ENCODE measurements around the gene DNAAF9. TPM values are rescaled to one million over a fixed set of nuclear protein-coding genes. Genes with fewer than 3 reads are reported as not detected.
"Not testable (repeated sequence)": the region's sequence is repeated elsewhere in the genome, so short reads cannot be mapped to it uniquely, and the experiment has no call there.

DNAAF9 gene
- total RNA-seq, 4 donors from 2014 or later = 2.2 to 6.0 (median 5.0) TPM

DNA sequence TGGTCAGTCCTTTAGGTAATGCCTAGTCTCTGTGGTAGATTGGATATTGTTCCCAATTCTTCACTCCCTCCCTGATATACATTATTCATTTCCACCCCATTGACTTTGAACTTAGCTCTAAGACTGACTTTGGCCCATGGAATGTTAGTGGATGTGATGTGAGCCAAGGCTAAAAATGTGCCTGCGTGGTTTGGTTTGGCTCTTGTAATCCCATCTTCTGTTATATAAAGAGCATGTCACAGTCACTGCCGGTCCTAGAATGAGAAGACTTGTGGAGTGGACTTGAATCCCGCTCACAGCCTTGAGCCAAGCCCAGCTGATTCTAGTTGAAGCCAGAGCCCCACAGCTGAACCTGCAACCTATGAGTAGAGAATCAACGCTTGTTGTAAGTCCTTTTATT, 23.6 kb upstream of the DNAAF9 start:
- Histone ChIP-seq H3K4me1 (no peaks in the 10 kb centered on the region), H3K4me3 (no peak overlapping the region), H3K36me3 (no peaks in the 10 kb centered on the region), H3K27me3 (peaks cover 94% of the 10 kb centered on the region), H3K9me3 (no peaks in the 10 kb centered on the region), H3K27ac (no peak overlapping the region)
- DNase-seq = no peak
- TF ChIP-seq EP300 (IDR thresholded peaks at IDR 0.05; ENCODE audit: low read depth) = no peak
- no peak for TF ChIP-seq POLR2AphosphoS5 (IDR thresholded peaks at IDR 0.05)
- TF ChIP-seq, protein P1, sequence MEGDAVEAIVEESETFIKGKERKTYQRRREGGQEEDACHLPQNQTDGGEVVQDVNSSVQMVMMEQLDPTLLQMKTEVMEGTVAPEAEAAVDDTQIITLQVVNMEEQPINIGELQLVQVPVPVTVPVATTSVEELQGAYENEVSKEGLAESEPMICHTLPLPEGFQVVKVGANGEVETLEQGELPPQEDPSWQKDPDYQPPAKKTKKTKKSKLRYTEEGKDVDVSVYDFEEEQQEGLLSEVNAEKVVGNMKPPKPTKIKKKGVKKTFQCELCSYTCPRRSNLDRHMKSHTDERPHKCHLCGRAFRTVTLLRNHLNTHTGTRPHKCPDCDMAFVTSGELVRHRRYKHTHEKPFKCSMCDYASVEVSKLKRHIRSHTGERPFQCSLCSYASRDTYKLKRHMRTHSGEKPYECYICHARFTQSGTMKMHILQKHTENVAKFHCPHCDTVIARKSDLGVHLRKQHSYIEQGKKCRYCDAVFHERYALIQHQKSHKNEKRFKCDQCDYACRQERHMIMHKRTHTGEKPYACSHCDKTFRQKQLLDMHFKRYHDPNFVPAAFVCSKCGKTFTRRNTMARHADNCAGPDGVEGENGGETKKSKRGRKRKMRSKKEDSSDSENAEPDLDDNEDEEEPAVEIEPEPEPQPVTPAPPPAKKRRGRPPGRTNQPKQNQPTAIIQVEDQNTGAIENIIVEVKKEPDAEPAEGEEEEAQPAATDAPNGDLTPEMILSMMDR (IDR thresholded peaks at IDR 0.05) = no peak
- TF ChIP-seq POLR2A (IDR thresholded peaks at IDR 0.05) = no peak
- 95 to 100% methylated on average over 1 to 4 of the region's 4 CpGs for WGBS, 2 donors (ENCODE audit: low coverage in 1 of 2)
- in situ Hi-C loops (cut with MboI; ENCODE audit: low pct_ligation_motif_present in 1 of 4, low pct_unique_long_range_greater_than_20kb in 1 of 4, low sequenced_read_pairs in 3 of 4) (no loop called here), intact Hi-C loops (cut with DNase I; ENCODE audit: low total_unique reads) (no loop called here)

- no peak for DNase-seq
- no peaks in the 10 kb centered on the region for H3K36me3 ChIP-seq
- in situ Hi-C loops (cut with MboI; ENCODE audit: low pct_ligation_motif_present in 1 of 4, low pct_unique_long_range_greater_than_20kb in 1 of 4, low sequenced_read_pairs in 3 of 4) = no loop called here
- peaks cover 94% of the 10 kb centered on the region for H3K27me3 ChIP-seq
- H3K27ac ChIP-seq = no peak overlapping the region
- intact Hi-C loops (cut with DNase I; ENCODE audit: low total_unique reads) = no loop called here
- no peak for TF ChIP-seq POLR2A (IDR thresholded peaks at IDR 0.05)
- no peaks in the 10 kb centered on the region for H3K9me3 ChIP-seq
- no peaks in the 10 kb centered on the region for H3K4me1 ChIP-seq
- 78 to 86% methylated on average over 1 to 14 of the region's 14 CpGs for WGBS, 2 donors (ENCODE audit: low coverage in 1 of 2)
- H3K4me3 ChIP-seq = no peak overlapping the region
Measured at GRCh38 chr20:3430376-3431069, 23.1 kb upstream of the DNAAF9 start.

GRCh38 chr20:3426766-3427165, 19.3 kb upstream of the DNAAF9 start:
- 43 to 85% methylated on average over 2 to 4 of the region's 4 CpGs for WGBS, 2 donors (ENCODE audit: low coverage in 1 of 2)
- in situ Hi-C loops (cut with MboI; ENCODE audit: low pct_ligation_motif_present in 1 of 4, low pct_unique_long_range_greater_than_20kb in 1 of 4, low sequenced_read_pairs in 3 of 4); H3K4me1 ChIP-seq; H3K27ac ChIP-seq; H3K36me3 ChIP-seq; H3K4me3 ChIP-seq; DNase-seq; intact Hi-C loops (cut with DNase I; ENCODE audit: low total_unique reads); H3K9me3 ChIP-seq: not testable (repeated sequence)
- peaks cover 84% of the 10 kb centered on the region for H3K27me3 ChIP-seq

DNA sequence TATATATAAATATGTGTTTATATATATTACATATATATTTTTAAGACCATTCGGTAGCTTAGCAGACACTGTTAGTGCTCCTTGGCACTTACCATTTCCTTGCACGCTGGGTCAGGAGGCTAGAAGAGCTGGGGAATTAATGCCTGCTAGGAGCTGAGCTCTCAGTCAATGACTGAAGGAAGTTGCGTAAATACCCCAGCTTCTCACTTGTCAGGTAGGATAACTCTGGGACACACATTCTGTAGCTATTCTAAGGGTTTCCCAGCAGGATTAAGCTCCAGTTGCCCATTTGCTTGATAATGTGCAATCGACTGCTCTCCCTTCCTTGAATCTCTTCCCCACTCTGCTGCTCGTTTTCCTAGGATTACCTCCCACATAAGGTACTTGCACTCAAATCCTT, 15.7 kb upstream of the DNAAF9 start:
- DNase-seq = no peak
- Histone ChIP-seq H3K9me3 (no peaks in the 10 kb centered on the region), H3K27me3 (peaks cover 72% of the 10 kb centered on the region), H3K27ac (no peak overlapping the region), H3K36me3 (no peaks in the 10 kb centered on the region), H3K4me1 (no peaks in the 10 kb centered on the region), H3K4me3 (no peak overlapping the region)
- WGBS, 2 donors (ENCODE audit: low coverage in 1 of 2) = 59 to 63% methylated on average over 5 of the region's 5 CpGs
- in situ Hi-C loops (cut with MboI; ENCODE audit: low pct_ligation_motif_present in 1 of 4, low pct_unique_long_range_greater_than_20kb in 1 of 4, low sequenced_read_pairs in 3 of 4) = no loop called here
- intact Hi-C loops (cut with DNase I; ENCODE audit: low total_unique reads) = no loop called here
- no peak for TF ChIP-seq POLR2AphosphoS5 (IDR thresholded peaks at IDR 0.05)
- TF ChIP-seq, protein P1 (IDR thresholded peaks at IDR 0.05) = no peak
- TF ChIP-seq EP300 (IDR thresholded peaks at IDR 0.05; ENCODE audit: low read depth) = no peak
- no peak for TF ChIP-seq POLR2A (IDR thresholded peaks at IDR 0.05)

- 66 to 75% methylated on average over 5 to 6 of the region's 6 CpGs for WGBS, 2 donors (ENCODE audit: low coverage in 1 of 2)
- H3K27ac ChIP-seq = no peak overlapping the region
- no peak for DNase-seq
- no peak for TF ChIP-seq POLR2A (IDR thresholded peaks at IDR 0.05)
- no peak for TF ChIP-seq POLR2AphosphoS5 (IDR thresholded peaks at IDR 0.05)
- TF ChIP-seq, protein P1 (IDR thresholded peaks at IDR 0.05) = no peak
- no peak for TF ChIP-seq EP300 (IDR thresholded peaks at IDR 0.05; ENCODE audit: low read depth)
- no peak overlapping the region for H3K4me3 ChIP-seq
- in situ Hi-C loops (cut with MboI; ENCODE audit: low pct_ligation_motif_present in 1 of 4, low pct_unique_long_range_greater_than_20kb in 1 of 4, low sequenced_read_pairs in 3 of 4) = no loop called here
- peaks cover 72% of the 10 kb centered on the region for H3K27me3 ChIP-seq
- intact Hi-C loops (cut with DNase I; ENCODE audit: low total_unique reads) = no loop called here
- no peaks in the 10 kb centered on the region for H3K36me3 ChIP-seq
- no peaks in the 10 kb centered on the region for H3K4me1 ChIP-seq
- H3K9me3 ChIP-seq = no peaks in the 10 kb centered on the region
Measured at GRCh38 chr20:3421985-3422384, 14.5 kb upstream of the DNAAF9 start.
